Activated naive CD4-positive, alpha-beta T cell (primary cell): ENCODE data around the gene SARS1.
"Not testable (repeated sequence)": the region's sequence is repeated elsewhere in the genome, so short reads cannot be mapped to it uniquely, and the experiment has no call there.

Source experiments
- DNase-seq, 4 experiments: peaks; one replicate each; lab custom pipeline; 2025; lab: John Stamatoyannopoulos, UW

SARS1 gene

GRCh38 chr1:109275706-109276345 lies 62.1 kb downstream of the SARS1 start:
- DNase-seq, result no peak

GRCh38 chr1:109277434-109278204 lies 63.9 kb downstream of the SARS1 start:
- DNase-seq, result peak; percentile 14 to 36 (median 16)

DNA sequence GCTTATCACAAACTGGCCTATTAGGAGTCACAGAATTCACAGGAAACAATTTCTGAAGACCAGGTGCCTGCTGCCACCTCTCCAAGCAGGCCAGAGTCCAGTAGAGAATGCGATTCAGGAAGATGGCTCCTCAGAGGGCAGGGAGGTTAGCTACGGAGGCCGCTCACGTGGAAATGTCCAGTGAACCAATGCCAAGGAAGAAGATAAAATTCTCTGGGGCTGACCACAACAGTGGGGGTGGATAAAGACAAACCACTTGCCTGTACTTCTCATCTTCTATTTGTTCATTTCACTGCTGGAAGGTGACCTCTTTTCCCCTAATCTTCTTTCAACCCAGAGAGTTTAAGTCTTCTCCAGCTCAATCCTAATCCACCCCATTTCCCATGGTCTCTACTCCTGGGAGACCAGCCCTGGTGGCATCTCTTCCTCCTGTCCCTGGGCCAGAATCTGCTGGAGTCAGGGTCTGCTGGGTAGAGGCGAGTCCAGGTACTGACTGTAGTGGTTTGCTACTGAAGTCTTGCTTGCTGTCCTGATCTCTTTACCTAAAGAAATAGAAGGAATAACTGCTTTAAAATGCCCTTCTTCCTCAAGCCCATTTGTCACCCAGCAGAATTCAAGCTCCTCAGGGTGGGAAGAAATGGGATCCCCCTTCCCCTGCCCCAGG lies 66.0 kb downstream of the SARS1 start:
- no peak for DNase-seq

- DNase-seq, result no peak
Measured at GRCh38 chr1:109280862-109281261, 67.1 kb downstream of the SARS1 start.

DNA sequence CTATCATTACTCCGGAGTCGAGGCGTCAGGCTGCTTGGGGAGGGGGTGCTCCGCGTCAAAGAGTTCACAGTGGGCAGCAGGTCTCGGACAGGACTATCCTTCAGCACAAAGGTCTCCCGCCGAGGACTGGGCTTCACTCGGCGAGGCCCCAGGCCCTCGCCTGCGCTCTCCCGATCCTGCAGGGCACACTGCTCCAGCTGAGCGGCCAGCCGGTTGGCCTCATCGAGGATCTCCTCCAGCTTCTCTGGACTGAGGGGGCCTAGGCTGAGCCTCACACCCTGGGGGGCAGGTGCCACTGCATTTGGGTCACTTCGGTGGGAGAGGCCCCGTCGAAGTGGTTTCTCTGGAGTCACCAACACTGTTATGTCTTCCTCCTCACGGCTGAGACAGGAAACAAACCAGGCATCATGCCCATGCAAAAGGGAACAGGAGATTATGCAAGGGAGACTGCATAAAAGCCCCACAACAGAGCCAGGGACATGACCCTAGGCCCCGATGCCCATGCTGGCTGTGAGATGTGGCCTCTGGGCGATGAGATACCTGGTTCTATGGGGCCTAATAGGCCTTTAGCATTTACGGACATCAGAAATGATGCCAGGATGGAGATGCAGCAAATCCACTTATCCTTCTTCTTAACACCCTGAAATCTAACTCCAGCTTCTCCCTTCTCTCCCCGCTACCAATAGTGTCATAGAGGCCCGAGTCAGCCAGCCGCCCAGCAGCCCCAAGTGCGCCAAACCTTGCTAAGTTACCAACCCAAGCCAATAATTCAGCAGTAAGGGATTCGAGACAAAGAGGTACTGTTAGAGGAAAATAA lies 68.2 kb downstream of the SARS1 start:
- DNase-seq, result no peak

DNA sequence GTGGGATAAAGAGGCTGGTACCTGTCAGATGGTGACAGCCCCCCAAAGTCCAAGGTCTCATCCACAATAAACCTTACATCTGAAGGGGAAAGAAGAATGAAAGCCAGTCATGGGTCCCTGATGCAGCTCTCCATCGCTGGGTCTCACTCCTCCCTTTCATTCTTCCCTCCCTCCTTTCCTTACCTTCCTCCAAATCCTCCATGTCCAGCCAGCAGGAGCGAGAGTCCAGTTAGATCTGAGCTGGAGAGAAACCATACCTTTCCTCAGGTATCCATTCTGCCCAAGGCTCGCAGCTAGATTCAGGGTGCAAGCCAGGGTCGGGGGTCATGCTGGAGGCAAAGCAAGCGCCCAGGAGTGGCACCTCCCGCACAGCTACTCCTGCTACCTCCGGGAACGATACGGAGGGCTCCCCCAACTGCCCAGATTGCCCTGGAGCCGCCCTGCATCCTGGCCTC lies 68.8 kb downstream of the SARS1 start:
- no peak for DNase-seq

- peak; percentile 52 to 82 (median 69) for DNase-seq
Measured at GRCh38 chr1:109282952-109283747, 69.4 kb downstream of the SARS1 start, which contains the start of gene PSRC1. TSS of gene PSRC1 (minus strand) at chr1:109283145.

GRCh38 chr1:109283748-109284600 lies 70.3 kb downstream of the SARS1 start:
- no peak for DNase-seq

GRCh38 chr1:109286762-109287161 lies 73.0 kb downstream of the SARS1 start:
- DNase-seq, result not testable (repeated sequence)
